ENCODE results near the gene P2RX4.
"Not testable (repeated sequence)": the region's sequence is repeated elsewhere in the genome, so short reads cannot be mapped to it uniquely, and the experiment has no call there.

The P2RX4 gene

GRCh38 chr12:121240484-121241101 is 30.7 kb downstream of the P2RX4 start:
- H3K4me3 Mint-ChIP-seq = peak overlapping the region; percentile 81
- H3K9me3 Mint-ChIP-seq = no peaks in the 10 kb centered on the region
- no peaks in the 10 kb centered on the region for H3K27me3 Mint-ChIP-seq
- peak overlapping the region; percentile 94 for H3K27ac Mint-ChIP-seq
- peaks cover 37% of the 10 kb centered on the region for H3K4me1 Mint-ChIP-seq
- H3K36me3 Mint-ChIP-seq = no peaks in the 10 kb centered on the region

- H3K9me3 Mint-ChIP-seq = no peaks in the 10 kb centered on the region
- peaks cover 37% of the 10 kb centered on the region for H3K4me1 Mint-ChIP-seq
- no peaks in the 10 kb centered on the region for H3K36me3 Mint-ChIP-seq
- peak overlapping the region; percentile 81 for H3K4me3 Mint-ChIP-seq
- peak overlapping the region; percentile 94 for H3K27ac Mint-ChIP-seq
- H3K27me3 Mint-ChIP-seq = no peaks in the 10 kb centered on the region
Measured at GRCh38 chr12:121241156-121241970, 31.4 kb downstream of the P2RX4 start.

GRCh38 chr12:121245031-121245430 is 35.1 kb downstream of the P2RX4 start:
- peaks cover 6% of the 10 kb centered on the region for H3K36me3 Mint-ChIP-seq
- H3K4me1 Mint-ChIP-seq = peaks cover 23% of the 10 kb centered on the region
- H3K27ac Mint-ChIP-seq = no peak overlapping the region
- H3K27me3 Mint-ChIP-seq = no peaks in the 10 kb centered on the region
- H3K9me3 Mint-ChIP-seq = no peaks in the 10 kb centered on the region
- H3K4me3 Mint-ChIP-seq = no peak overlapping the region

- peaks cover 12% of the 10 kb centered on the region for H3K36me3 Mint-ChIP-seq
- peaks cover 14% of the 10 kb centered on the region for H3K4me1 Mint-ChIP-seq
- H3K4me3 Mint-ChIP-seq = no peak overlapping the region
- H3K9me3 Mint-ChIP-seq = no peaks in the 10 kb centered on the region
- H3K27ac Mint-ChIP-seq = no peak overlapping the region
- H3K27me3 Mint-ChIP-seq = no peaks in the 10 kb centered on the region
Measured at GRCh38 chr12:121245951-121246350, 36.0 kb downstream of the P2RX4 start.

- H3K9me3 Mint-ChIP-seq = no peaks in the 10 kb centered on the region
- peaks cover 3% of the 10 kb centered on the region for H3K4me1 Mint-ChIP-seq
- peaks cover 15% of the 10 kb centered on the region for H3K36me3 Mint-ChIP-seq
- no peak overlapping the region for H3K4me3 Mint-ChIP-seq
- no peaks in the 10 kb centered on the region for H3K27me3 Mint-ChIP-seq
- no peak overlapping the region for H3K27ac Mint-ChIP-seq
Measured at GRCh38 chr12:121246893-121247557, 37.1 kb downstream of the P2RX4 start.

GRCh38 chr12:121248622-121249021 is 38.7 kb downstream of the P2RX4 start:
- Mint-ChIP-seq H3K27ac (no peak overlapping the region), H3K9me3 (no peaks in the 10 kb centered on the region), H3K4me3 (no peak overlapping the region), H3K4me1 (peaks cover under 1% of the 10 kb centered on the region), H3K36me3 (peaks cover 26% of the 10 kb centered on the region), H3K27me3 (no peaks in the 10 kb centered on the region)

- no peak overlapping the region for H3K27ac Mint-ChIP-seq
- peaks cover 4% of the 10 kb centered on the region for H3K4me1 Mint-ChIP-seq
- H3K4me3 Mint-ChIP-seq = no peak overlapping the region
- H3K9me3 Mint-ChIP-seq = no peaks in the 10 kb centered on the region
- no peaks in the 10 kb centered on the region for H3K27me3 Mint-ChIP-seq
- H3K36me3 Mint-ChIP-seq = peaks cover 31% of the 10 kb centered on the region
Measured at GRCh38 chr12:121250359-121250758, 40.4 kb downstream of the P2RX4 start.

- Mint-ChIP-seq H3K9me3 (no peaks in the 10 kb centered on the region), H3K4me3 (no peak overlapping the region), H3K27ac (no peak overlapping the region), H3K27me3 (no peaks in the 10 kb centered on the region), H3K36me3 (peaks cover 40% of the 10 kb centered on the region), H3K4me1 (peaks cover 4% of the 10 kb centered on the region)
Measured at GRCh38 chr12:121251838-121252237, 41.9 kb downstream of the P2RX4 start.

- Mint-ChIP-seq H3K27ac (peak overlapping the region; percentile 31), H3K27me3 (no peaks in the 10 kb centered on the region), H3K4me1 (peaks cover 4% of the 10 kb centered on the region), H3K9me3 (no peaks in the 10 kb centered on the region), H3K4me3 (no peak overlapping the region), H3K36me3 (peaks cover 38% of the 10 kb centered on the region)
Measured at GRCh38 chr12:121252712-121253345, 42.9 kb downstream of the P2RX4 start.

GRCh38 chr12:121253638-121254335 is 43.9 kb downstream of the P2RX4 start:
- no peak overlapping the region for H3K27ac Mint-ChIP-seq

GRCh38 chr12:121255433-121255832 is 45.5 kb downstream of the P2RX4 start:
- Mint-ChIP-seq H3K27me3 (no peaks in the 10 kb centered on the region), H3K9me3 (no peaks in the 10 kb centered on the region), H3K27ac (no peak overlapping the region), H3K4me1 (peaks cover 4% of the 10 kb centered on the region), H3K4me3 (no peak overlapping the region), H3K36me3 (peaks cover 37% of the 10 kb centered on the region)

More at GRCh38 chr12:121253638-121254335, 43.9 kb downstream of the P2RX4 start:
- Mint-ChIP-seq H3K4me3 (no peak overlapping the region), H3K4me1 (peaks cover 4% of the 10 kb centered on the region), H3K9me3 (no peaks in the 10 kb centered on the region), H3K27me3 (no peaks in the 10 kb centered on the region), H3K36me3 (peaks cover 38% of the 10 kb centered on the region)

GRCh38 chr12:121257704-121258449 is 47.9 kb downstream of the P2RX4 start:
- H3K27ac Mint-ChIP-seq, H3K27me3 Mint-ChIP-seq, H3K4me3 Mint-ChIP-seq, H3K4me1 Mint-ChIP-seq, H3K9me3 Mint-ChIP-seq: not testable (repeated sequence)
- peaks cover 26% of the 10 kb centered on the region for H3K36me3 Mint-ChIP-seq

GRCh38 chr12:121259074-121259473 is 49.1 kb downstream of the P2RX4 start:
- Mint-ChIP-seq H3K9me3 (no peaks in the 10 kb centered on the region), H3K4me1 (no peaks in the 10 kb centered on the region), H3K4me3 (no peak overlapping the region), H3K27me3 (no peaks in the 10 kb centered on the region), H3K36me3 (peaks cover 19% of the 10 kb centered on the region), H3K27ac (no peak overlapping the region)

GRCh38 chr12:121260091-121260490 is 50.2 kb downstream of the P2RX4 start:
- Mint-ChIP-seq H3K27ac (no peak overlapping the region), H3K4me3 (no peak overlapping the region), H3K4me1 (no peaks in the 10 kb centered on the region), H3K9me3 (no peaks in the 10 kb centered on the region), H3K36me3 (peaks cover 25% of the 10 kb centered on the region), H3K27me3 (no peaks in the 10 kb centered on the region)
